HTR-8/SVneo (cell line): ENCODE results near the gene ITFG1.

ENCODE experiments used
- DNase-seq: peaks from one replicate; pipeline ENCODE4 v3.0.0; 2011; ENCODE audit warnings: low spot score, mixed read lengths; ENCODE audit not compliant: insufficient read length
- FAIRE-seq: peaks from 2 replicates; lab custom pipeline; 2011; peaks lifted over from hg19 to GRCh38; lab: Jason Lieb, UNC

ITFG1 gene

DNA sequence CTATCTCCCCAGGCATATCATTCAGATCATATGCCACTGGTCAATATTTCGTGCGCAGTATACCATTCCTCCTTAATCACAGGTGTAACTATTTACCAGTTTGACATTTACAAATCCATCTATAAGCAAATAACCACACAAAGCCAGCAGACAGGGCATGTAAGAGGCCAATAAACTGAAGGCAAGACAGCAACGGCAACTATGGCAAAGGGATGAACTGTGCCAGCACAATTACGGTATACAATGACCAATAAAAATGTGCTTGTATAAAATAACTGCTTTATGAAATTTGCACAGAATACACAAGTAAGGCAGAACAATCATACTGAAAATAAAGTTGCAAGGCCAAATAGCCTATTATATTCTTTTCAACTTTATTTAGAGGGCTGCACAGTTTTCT lies 326.3 kb downstream of the ITFG1 start:
- FAIRE-seq: no peak
- DNase-seq: no peak

DNA sequence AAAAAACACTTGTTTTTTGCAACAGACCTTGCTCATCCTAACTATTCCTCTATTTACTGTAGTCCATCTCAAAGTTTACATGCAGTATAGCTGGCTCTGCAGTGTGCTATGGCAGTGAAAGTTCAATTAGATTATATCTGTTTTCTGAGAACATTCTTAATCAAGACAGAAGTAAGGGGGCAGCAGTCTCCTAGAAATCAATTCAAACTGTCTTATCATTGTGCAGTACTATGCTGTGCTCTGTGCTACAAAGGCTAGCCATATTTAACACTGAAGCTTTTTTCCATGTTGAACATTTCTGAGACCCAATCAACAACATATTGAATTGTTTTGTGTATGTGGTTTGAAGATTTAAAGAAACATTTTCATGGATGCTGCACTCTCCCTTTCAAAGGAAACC lies 328.6 kb downstream of the ITFG1 start:
- DNase-seq: no peak
- FAIRE-seq: no peak

DNA sequence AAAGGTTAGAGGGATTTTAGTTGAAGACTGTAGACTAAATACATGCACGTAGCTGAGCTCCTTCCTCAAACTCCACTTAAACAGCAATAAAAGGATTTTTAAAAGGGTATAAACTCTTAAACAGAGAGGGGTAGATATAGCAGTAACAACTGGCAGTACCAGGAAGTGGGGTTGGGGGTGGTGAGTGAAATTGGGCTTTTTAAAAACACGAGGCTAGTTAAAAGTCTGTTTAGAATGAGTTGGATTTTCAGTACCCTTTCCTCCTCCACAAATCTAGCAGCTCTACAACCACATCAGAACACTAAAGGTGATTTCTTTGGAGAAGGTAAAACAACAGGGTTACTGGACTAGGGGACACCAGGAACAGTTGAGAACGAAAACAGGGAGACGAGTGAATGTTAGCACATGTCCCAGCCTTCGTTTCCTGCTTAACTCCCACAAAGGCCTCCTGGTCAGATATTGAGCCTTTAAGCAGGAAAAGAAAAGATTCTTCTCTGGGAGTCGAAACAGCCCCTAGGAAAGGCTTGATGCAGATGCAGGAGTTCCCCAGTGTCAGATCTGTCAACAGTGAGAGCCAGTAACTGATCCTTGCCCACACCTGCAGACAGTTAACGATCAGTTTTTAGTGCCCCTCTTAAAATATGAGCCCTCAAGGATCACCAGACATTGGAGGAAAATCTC lies 331.0 kb downstream of the ITFG1 start:
- no peak for DNase-seq
- FAIRE-seq: no peak

DNA sequence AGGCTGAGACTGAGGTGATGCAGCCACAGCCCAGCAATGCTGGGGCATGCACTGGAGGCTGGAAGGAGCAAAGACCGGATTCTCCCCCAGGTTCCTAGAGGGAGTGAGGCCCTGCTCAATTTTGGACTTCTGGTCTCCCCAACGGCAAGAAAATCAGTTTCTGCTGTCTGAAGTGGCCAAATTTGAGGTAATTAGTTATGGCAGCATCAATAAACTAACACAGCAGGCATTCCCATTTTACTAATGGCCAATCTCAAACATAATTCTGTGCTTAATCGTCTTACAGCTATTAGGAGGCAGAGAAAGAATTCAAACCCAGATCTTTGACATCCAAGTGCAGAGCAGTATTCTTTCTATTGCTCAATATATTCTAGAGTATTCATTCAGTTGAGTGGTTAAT lies 333.3 kb downstream of the ITFG1 start:
- DNase-seq (no peak), FAIRE-seq (no peak)

DNA sequence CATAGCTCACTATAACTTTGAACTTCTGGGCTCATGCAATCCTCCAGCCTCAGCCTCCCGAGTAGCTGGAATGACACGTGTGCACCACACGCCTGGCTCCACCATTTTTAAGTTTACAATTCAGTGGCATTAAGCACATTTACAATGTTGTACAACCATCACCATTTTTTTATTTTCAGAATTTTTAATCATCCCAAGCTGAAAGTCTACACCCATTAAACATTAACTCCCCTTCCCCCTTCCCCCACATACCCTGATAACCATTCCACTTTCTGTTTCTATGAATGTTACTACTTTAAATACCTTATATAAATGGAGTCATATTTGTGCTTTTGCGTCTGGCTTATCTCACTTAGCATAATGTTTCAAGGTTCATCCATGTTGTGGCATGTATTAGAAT lies 335.1 kb downstream of the ITFG1 start:
- FAIRE-seq (no peak), DNase-seq (no peak)

DNA sequence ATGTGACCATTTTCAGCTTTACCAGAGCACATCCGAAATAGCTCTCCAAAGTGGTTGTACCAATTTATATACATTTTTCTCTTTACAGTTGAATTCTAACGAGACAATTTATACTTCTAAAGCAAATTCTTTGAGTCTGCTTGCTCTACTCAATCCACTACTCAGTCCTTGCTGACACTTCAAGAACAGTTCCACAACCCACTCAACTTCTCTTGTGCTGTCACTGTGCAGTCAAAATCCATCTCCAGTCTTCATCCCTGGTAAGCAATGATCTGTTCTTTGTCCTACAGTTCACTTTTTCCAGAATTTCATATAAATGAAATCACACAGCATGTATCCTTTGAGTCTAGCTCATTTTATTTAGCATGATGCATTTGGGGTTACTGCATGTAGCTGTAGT lies 347.7 kb downstream of the ITFG1 start:
- FAIRE-seq (no peak), DNase-seq (no peak)

DNA sequence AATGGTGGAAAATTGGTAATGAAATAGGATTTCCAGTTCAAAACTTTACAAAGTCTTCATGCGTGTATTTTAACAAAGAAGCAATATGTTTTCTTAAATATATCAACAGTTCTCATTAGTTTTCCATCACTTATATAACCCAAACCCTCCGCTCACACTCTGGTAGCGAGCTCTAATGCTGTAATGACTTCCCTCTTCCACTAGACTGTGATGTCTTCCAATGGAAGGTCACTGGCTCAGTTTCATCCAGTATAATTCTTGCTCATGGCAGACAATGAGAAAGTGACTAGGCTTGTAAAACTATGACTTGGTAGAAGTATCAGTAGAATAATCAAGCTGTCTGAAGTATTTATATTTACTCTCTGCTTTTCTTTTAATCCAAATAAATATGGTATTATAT lies 349.9 kb downstream of the ITFG1 start:
- no peak for DNase-seq
- no peak for FAIRE-seq

DNA sequence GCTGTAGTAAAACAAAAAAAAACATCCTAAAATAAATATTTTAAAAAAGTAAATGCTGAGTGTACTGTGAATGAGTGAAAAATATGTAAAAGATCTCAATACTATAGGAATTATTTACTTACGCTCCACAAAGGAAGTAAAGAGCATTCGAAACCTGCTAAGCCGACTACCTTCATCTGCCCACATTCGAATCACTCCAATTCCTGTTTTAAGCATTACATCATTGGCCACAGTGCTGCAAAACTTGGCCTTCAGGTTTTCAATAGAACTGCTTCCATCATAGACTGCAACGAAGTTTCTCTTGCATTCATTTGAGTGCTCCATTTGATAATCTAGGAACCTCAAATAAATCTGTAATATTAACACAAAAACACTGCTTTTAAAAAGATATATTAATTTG lies 351.5 kb downstream of the ITFG1 start:
- FAIRE-seq (no peak), DNase-seq (no peak)
